ENCODE results near the gene CLSTN3. TPM values are rescaled to one million over a fixed set of nuclear protein-coding genes. Genes with fewer than 3 reads are reported as not detected.

Gene CLSTN3
- total RNA-seq, 3 donors from 2014 or later (not counting 1 experiment from before 2014, with no cell fraction given): 59.7 to 95.5 (median 61.0) TPM

- Histone ChIP-seq H3K9me3 (ENCODE audit: control insufficient read depth, insufficient read depth, low read length) (no peaks in the 10 kb centered on the region), H3K4me3 (ENCODE audit: low read length) (no peak overlapping the region), H3K27ac (ENCODE audit: low read length) (no peak overlapping the region), H3K36me3 (ENCODE audit: control insufficient read depth, insufficient read depth, low read length) (peaks cover 22% of the 10 kb centered on the region), H3K4me1 (ENCODE audit: control insufficient read depth, insufficient read depth, low read length) (peaks cover 6% of the 10 kb centered on the region), H3K27me3 (ENCODE audit: control insufficient read depth, insufficient read depth, low read length) (peaks cover 2% of the 10 kb centered on the region)
- ATAC-seq (no peak), DNase-seq (no peak)
- Mint-ChIP-seq H3K4me3 (no peak overlapping the region), H3K36me3 (no peaks in the 10 kb centered on the region), H3K27me3 (ENCODE audit: low read depth in 2 of 2) (peaks cover 13 to 20% of the 10 kb centered on the region in 2 donors), H3K27ac (no peak overlapping the region), H3K9me3 (no peaks in the 10 kb centered on the region), H3K4me1 (peaks cover 11% of the 10 kb centered on the region in 2 donors)
- 76% methylated on average over 7 of the region's 7 CpGs for WGBS (ENCODE audit: insufficient coverage)
- TF ChIP-seq CTCF (IDR thresholded peaks at IDR 0.05): no peak
- intact Hi-C loops (cut with micrococcal nuclease): no loop called here
These were observed 30.0 kb downstream of the CLSTN3 start for GRCh38 chr12:7160183-7160582.

GRCh38 chr12:7161327-7161726, 31.2 kb downstream of the CLSTN3 start:
- 88% methylated on average over 4 of the region's 4 CpGs for WGBS (ENCODE audit: insufficient coverage)
- ATAC-seq (no peak), DNase-seq (no peak)
- Histone ChIP-seq H3K27me3 (ENCODE audit: control insufficient read depth, insufficient read depth, low read length) (peaks cover 2% of the 10 kb centered on the region), H3K36me3 (ENCODE audit: control insufficient read depth, insufficient read depth, low read length) (peaks cover 12% of the 10 kb centered on the region), H3K4me3 (ENCODE audit: low read length) (no peak overlapping the region), H3K27ac (ENCODE audit: low read length) (no peak overlapping the region), H3K9me3 (ENCODE audit: control insufficient read depth, insufficient read depth, low read length) (no peaks in the 10 kb centered on the region), H3K4me1 (ENCODE audit: control insufficient read depth, insufficient read depth, low read length) (peaks cover 6% of the 10 kb centered on the region)
- peaks cover 15 to 25% of the 10 kb centered on the region in 2 donors for H3K27me3 Mint-ChIP-seq (ENCODE audit: low read depth in 2 of 2)
- no peaks in the 10 kb centered on the region for H3K36me3 Mint-ChIP-seq
- H3K4me1 Mint-ChIP-seq: peaks cover 11% of the 10 kb centered on the region in 2 donors
- intact Hi-C loops (cut with micrococcal nuclease): no loop called here
- H3K9me3 Mint-ChIP-seq: no peaks in the 10 kb centered on the region
- H3K4me3 Mint-ChIP-seq: no peak overlapping the region
- no peak for TF ChIP-seq CTCF (IDR thresholded peaks at IDR 0.05)
- H3K27ac Mint-ChIP-seq: no peak overlapping the region

GRCh38 chr12:7161811-7162210, 31.6 kb downstream of the CLSTN3 start:
- H3K27ac Mint-ChIP-seq: no peak overlapping the region
- intact Hi-C loops (cut with micrococcal nuclease): no loop called here

More at GRCh38 chr12:7161811-7162210, 31.6 kb downstream of the CLSTN3 start:
- peaks cover 8% of the 10 kb centered on the region for H3K36me3 ChIP-seq (ENCODE audit: control insufficient read depth, insufficient read depth, low read length)
- ATAC-seq (no peak), DNase-seq (no peak)
- peaks cover 11% of the 10 kb centered on the region in 2 donors for H3K4me1 Mint-ChIP-seq
- H3K36me3 Mint-ChIP-seq: no peaks in the 10 kb centered on the region
- no peaks in the 10 kb centered on the region for H3K9me3 ChIP-seq (ENCODE audit: control insufficient read depth, insufficient read depth, low read length)
- H3K9me3 Mint-ChIP-seq: no peaks in the 10 kb centered on the region
- H3K4me3 ChIP-seq (ENCODE audit: low read length): no peak overlapping the region
- H3K27me3 ChIP-seq (ENCODE audit: control insufficient read depth, insufficient read depth, low read length): peaks cover 2% of the 10 kb centered on the region
- TF ChIP-seq CTCF (IDR thresholded peaks at IDR 0.05): no peak
- WGBS (ENCODE audit: insufficient coverage): 95% methylated on average over 5 of the region's 5 CpGs
- H3K27ac ChIP-seq (ENCODE audit: low read length): no peak overlapping the region
- H3K4me3 Mint-ChIP-seq: no peak overlapping the region
- H3K4me1 ChIP-seq (ENCODE audit: control insufficient read depth, insufficient read depth, low read length): peaks cover 6% of the 10 kb centered on the region
- peaks cover 19 to 29% of the 10 kb centered on the region in 2 donors for H3K27me3 Mint-ChIP-seq (ENCODE audit: low read depth in 2 of 2)
